ENCODE results near the gene RPS21.

- no peak for TF ChIP-seq CTCF (conservative IDR thresholded peaks at IDR 0.05; ENCODE audit: low read length)
- no peak for TF ChIP-seq EZH2phosphoT487 (IDR thresholded peaks at IDR 0.05; ENCODE audit: borderline replicate concordance)
These were observed 38.3 kb upstream of the RPS21 start for GRCh38 chr20:62348604-62349003.

Data from Loucy (cell line).